ENCODE measurements around the gene PCSK5.

PCSK5 gene

DNA sequence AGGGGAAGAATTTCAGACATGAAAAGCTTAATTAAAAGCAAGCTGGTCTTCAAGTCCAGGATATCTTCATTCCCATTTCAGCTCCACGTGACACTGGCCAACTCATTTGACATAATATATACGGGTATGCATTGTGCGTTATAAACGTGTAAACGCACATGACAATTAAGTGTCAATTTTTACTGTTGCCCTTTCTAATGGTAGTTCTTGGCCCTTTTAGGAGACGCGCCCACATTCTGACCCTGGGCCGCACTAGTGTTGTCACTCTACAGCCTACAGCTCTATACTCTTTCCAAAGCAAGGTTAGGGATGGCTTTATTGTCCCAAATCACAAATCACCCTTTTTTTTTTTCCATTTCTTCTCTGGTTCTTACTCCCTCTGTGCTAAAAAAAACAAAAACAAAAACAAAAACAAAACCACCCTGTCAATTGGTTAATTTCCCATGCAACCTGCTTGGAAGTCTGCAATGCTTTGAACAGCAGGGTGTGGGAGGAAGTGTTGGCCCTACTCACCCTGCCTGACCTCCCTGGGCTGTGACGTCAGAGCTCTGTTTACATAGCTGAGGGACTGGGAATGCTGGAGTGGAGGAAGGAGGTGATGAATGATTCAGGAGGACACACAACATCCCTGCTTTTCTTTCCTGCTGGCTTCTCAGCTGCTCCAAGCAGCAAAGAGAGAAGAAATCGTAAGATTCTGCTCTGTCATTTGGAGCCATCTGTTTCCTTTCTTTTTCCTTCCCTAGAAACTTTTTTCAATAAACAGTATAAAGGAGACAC, 484.5 kb downstream of the PCSK5 start:
- no peak for DNase-seq (ENCODE audit: low read depth in 2 of 2, low spot score in 1 of 2)

DNA sequence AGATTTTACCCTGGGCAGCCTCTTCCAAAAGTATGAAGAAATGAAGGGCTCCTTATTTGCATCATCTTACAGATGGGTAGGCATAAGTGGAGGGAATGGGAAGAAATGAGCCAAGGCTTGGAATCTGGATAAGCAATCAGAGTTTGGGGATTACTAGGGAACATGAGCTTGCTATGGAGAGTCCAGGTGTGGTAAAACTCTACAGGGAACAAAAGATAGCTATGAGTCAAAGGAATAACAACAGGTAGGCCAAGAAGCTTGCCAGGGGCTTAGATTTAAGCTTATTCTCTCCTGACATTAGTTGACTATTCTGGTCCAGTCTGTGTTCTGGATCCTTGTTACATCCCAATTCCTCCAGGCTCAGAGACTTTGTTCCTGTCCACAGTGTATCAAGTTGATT, 487.3 kb downstream of the PCSK5 start:
- no peak for DNase-seq (ENCODE audit: low read depth in 2 of 2, low spot score in 1 of 2)

DNA sequence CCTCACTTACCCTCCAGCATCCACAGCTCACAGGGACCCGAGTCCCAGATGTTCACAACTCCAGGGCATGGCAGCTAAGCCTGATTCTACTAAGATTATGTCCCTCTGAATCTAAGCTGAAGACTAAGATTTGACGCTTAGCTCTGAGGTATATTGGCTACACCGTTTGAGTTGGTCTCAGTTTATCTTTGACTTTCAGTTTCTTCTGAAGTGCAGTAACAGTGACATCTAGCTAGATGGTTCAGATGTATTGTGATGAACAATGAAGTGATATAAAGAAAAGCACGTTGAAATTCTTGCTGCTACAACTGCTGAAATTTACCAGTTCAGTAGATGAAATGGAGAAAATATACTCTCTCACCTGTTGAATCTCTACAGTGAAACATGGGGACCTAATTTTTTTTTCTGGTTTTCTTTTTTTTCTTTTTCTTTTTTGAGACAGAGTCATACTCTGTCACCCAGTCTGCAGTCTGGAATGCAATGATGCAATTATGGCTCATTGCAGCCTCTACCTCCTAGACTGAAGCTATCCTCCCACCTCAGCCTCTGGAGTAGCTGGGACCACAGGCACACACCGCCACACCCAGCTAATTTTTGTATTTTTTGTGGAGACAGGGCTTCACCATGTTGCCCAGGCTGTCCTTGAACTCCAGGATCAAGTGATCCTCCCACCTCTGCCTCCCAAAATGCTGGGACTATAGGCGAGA, 488.0 kb downstream of the PCSK5 start:
- no peak for DNase-seq (ENCODE audit: low read depth in 2 of 2, low spot score in 1 of 2)

DNA sequence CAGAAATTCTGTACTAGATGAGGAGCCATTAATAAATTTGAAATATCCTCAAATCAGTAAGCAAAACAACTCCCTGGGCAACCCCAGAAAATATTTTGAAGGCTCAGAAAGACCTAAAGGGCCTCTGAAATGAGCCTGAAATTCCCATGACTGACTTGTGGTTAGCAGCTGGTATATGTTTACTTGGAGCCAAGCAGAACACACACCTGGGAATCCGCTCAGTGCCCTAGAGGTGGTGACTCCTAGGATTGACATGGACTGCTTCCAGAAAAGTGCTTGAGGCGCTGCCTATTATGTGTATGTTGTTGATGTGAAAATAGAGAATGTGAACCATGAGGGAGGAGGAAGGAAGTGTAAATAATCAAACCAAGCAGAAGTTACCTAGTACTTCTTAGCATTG, 489.0 kb downstream of the PCSK5 start:
- DNase-seq (ENCODE audit: low read depth in 2 of 2, low spot score in 1 of 2): no peak

DNA sequence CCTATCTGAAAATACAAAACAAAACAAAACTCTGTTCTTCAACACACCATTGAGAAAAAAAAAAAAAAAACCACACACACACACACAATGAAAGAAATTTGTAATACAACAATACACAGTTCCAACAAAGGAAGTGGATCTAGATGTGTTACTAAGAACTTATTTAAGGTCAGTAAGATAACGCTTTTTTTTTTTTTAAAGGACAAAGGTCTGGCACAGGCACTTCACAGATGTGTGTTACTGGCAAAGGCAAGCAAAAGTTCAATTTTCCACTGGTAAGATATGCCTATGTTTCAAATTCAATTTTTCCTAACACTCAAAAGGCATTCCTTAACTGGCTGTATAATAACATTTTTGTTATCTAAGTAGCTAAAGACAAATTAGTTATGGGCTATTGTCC, 500.2 kb downstream of the PCSK5 start:
- DNase-seq (ENCODE audit: low read depth in 2 of 2, low spot score in 1 of 2): no peak

DNA sequence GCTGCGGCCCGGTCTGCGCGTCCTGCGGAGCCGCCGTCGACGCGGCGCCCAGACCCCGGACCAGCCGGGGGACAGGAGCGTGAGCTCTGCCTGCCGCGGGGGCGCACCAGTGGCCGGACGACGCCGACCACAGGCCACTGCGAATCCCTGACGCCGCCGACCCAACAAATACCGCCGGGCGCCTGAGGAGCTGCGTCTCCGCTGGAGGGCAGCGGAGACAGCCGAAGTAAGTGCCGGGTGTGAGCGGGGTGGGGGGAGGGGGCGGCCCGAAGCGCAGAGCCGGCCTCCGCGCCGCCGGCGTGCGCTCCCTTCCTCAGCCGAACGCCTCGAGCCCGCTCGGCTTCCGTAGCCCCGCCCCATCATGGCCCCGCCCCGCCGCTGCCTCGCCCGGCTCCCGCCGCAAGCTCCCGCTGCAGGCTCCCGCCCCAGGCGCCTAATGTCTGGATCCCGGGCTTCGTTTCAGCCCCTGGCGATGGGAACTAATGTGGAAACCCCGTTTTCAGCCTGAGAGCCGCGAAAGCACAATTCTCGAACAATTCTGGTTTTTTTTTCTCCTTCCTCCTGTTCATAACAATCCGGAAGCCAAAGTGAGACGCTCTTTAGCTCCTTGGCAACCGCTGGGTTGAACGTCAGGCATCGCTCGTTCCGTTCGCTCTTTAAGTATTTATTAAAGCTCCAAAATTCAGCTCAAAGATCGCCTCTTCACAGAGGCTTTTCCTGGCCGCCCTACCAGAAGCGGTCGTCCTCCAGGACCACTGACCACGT, 503.9 kb downstream of the PCSK5 start, which contains the start of gene RFK:
RFK (minus strand) TSS at position 232 of the 765 bp plus-strand sequence. CDS start 255 bp downstream, outside the sequence.
- DNase-seq (ENCODE audit: low read depth in 2 of 2, low spot score in 1 of 2): peak; percentile 85 to 87

DNA sequence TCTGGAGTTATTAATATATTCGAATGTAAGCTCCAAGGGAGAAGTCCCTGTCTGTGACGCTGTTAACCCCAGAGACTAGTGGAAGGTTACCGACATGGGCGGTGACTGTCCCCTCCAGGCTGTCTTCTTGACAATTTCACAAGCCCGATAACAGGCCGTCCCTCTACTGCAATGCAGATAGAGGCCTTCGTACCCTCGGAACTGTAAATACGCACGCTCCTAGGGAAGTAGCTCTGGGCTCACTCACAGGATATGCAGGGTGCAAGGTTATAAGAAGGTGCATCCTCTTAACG, 504.4 kb downstream of the PCSK5 start:
- DNase-seq (ENCODE audit: low read depth in 2 of 2, low spot score in 1 of 2): peak in 1 of 2 donors; percentile 32

DNA sequence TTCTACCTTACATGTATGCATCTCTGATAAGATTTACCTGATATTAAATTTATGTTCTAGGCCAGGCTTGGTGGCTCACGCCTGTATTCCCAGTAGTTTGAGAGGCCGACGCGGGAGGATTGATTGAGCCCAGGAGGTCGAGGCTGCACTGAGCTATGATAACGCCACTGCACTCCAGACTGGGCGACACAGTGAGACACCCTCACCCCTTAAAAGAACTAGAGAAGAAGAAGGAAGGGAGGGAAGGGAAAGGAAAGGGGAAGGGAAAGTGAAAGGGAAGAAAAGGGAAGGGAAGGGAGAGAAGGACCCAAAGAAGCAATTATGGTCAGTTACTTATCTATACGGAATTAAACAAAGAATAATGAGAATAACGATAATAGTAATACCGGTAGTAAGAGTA, 504.9 kb downstream of the PCSK5 start:
- DNase-seq (ENCODE audit: low read depth in 2 of 2, low spot score in 1 of 2): no peak

DNA sequence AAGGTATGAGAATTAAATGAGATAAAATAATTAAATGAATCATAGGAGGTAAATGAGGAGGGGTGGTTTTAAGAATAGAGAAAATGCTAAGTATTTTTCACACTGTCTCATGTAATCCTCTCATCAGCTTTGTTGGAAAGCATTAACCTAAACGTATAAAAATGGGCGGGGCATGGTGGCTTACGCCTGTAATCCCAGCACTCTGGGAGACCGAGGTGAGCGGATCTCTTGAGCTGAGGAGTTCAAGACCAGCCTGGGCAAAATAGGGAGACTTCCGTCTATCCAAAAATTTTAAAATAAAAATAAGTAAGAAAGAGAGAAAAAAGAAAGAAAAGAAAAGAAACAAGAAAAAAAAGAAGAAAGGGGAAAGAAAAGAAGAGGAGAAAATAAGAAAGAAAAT, 505.7 kb downstream of the PCSK5 start:
- DNase-seq (ENCODE audit: low read depth in 2 of 2, low spot score in 1 of 2): no peak

DNA sequence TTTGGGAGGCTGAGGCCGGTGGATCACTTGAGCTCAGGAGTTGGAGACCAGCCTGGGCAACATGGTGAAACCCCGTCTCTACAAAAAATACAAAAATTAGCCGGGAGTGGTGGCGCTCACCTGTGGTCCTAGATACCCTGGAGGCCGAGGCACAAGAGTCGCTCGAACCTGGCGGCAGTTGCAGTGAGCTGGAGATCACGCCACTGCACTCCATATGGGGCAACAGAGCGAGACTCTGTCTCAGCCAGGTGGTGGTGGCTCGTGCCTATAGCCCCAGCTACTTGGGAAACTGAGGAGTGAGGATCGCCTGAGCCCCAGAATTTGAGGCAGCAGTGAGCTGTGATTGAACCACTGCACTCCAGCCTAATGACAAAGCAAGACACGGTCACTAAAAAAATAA, 506.1 kb downstream of the PCSK5 start:
- DNase-seq (ENCODE audit: low read depth in 2 of 2, low spot score in 1 of 2): no peak

DNA sequence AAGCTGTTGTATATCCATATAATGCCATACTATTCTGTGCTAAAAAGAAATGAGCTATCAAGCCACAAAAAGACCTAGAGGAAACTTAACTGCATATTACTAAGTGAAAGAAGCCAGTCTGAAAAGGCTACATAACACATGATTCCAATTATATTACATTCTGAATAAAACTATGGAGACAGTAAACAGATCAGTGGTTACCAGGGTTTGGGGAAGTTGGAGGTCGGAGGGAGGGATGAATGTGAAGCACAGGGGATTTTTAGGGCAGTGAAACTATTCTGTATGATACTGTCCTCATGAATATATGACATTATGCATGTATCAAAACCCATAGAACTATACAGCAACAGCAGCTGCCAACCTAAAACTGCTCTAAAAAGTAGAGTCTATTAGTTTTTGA, 509.4 kb downstream of the PCSK5 start:
- DNase-seq (ENCODE audit: low read depth in 2 of 2, low spot score in 1 of 2): no peak

DNA sequence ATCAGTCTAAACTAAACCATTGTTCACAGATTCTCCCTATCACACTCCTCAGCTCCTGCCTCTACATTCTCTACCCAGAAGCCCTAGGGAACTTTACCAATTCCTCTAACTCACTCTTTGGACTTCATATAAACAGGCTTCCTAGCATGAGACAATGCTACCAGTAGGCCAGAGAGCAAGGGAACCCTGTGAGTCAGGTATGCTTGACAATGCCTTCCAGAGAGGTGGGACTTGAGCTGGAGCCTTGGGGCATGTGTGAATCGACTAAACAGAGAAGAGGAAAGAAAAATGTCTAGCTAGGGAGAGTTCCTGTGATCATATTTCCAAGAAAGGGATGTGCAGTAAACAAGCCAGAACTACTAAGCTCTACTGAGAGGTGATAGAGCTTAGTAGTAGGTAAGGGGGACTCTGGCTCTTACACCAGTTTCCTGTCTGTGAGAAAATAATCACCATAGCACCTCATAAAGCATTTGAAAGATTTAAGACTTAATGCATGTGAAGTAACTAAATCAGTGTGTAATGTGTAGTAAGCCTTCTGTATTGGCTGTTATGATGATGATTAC, 510.1 kb downstream of the PCSK5 start:
- DNase-seq (ENCODE audit: low read depth in 2 of 2, low spot score in 1 of 2): no peak

DNA sequence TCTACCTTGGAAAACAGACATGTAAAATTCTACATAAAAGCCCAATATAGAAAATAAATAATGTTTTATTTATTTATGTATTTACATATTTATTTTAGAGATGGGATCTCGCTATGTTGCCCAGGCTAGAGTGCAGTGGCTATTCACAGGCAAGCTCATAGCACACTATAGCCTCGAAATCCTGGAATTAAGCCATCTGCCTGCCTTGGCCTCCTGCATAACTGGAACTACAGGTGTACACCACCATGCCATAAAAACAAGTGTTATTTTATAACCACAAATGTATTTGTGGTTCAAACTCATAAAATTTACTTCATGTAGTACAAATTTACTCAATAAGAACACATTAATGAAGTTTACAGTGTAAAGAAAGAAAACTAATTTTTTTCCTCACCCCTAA, 510.7 kb downstream of the PCSK5 start:
- no peak for DNase-seq (ENCODE audit: low read depth in 2 of 2, low spot score in 1 of 2)

DNA sequence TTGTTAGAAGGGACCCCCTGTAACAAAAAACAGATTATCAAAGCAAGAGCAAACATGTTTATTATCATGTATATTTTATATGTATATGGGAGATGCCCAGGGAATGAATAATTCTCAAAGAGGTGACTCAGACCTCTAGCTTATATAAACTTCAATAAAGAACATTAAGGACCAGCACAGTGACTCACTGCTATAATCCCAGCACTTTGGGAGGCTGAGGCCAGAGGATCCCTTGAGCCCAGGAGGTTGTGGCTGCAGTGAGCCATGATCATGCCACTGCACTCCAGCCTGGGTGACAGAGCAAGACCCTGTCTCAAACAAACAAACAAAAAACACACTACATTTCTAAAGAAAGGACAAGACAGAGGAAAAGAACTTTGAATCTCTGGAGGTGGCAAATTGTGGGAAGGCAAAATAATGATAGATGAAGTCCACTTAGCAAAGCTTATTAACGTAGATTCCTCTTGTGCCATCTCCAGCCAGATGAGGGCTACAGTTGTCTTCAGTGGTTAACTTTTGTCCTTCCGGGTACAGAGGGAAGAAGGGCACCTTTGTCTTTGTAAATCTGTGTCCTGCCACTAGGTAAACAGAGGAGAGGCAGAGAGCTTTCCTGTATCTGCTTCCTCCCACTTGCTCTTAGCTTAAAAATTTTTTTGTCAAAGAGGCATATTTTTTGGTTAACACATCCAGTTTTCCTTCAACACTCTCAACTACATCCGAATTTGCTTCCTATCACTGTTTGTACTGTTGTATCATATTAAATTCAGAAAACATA, 511.3 kb downstream of the PCSK5 start:
- DNase-seq (ENCODE audit: low read depth in 2 of 2, low spot score in 1 of 2): no peak

DNA sequence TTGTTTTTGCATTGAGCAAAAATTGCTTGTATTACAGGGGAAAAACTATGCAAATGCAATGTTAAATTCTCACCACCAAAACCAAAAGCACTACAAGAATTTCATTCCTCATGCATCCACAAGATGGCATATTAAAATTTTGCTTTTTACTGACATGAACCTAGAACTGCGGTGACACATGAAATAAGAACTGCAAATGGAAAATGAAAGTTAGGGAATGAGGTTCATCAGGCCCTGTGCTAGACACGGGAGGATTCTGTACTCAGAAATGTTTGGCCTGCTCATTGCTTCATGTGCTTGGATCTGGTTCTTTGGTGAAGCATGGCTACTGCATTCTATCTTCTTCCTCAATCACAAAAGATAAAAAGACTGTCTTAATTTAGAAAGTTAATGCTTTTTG, 512.9 kb downstream of the PCSK5 start:
- DNase-seq (ENCODE audit: low read depth in 2 of 2, low spot score in 1 of 2): no peak

DNA sequence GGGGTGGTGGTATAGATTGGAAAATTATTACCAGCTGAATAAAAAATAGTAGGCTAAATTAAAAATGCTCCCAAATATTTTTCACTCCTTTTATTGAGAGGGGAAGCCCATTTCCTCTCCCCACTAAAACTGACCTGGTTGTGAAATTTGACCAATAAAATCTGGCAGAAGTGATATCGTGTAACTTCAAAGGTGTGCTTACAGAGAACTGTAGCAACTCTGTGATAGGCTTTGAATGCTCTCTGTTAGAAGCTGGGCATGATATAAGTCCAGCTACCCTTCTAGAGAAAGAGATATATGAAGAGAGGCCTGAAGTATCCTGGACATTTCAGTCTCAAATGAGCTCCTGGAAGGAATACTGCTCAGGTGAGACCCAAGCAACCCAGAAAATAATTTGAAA, 513.9 kb downstream of the PCSK5 start:
- no peak for DNase-seq (ENCODE audit: low read depth in 2 of 2, low spot score in 1 of 2)

DNA sequence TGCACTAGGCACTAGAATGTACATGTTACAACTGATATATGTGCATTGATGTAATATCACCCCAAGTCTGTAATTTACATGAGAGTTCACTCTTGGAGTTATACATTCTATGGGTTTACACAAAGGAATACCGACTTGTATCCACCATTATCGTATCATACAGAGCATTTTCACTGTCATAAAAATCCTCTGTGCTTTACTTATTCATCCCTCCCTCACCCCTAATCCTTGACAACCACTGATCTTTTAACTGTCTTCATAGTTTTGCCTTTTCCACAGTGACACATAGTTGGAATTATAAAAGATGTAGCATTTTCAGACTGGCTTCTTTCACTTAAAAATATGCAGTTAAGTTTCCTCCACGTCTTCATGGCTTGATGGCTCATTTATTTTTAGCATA, 514.9 kb downstream of the PCSK5 start:
- DNase-seq (ENCODE audit: low read depth in 2 of 2, low spot score in 1 of 2): no peak

DNA sequence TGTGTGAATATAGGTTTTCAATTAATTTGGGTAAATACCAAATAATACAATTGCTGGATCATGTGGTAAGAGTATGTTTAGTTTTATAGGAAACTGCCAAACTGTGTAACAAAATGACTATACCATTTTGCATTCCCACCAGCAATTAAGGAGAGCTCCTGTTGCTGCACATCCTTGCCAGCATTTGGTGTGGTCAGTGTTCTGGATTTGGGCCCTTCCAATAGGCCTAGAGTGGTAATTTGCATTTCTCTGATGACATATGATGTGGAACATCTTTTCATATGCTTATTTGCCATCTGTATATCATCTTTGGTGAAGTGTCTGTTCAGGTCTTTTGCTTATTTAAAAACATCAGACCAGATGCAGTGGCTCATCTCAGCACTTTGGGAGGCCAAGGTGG, 515.4 kb downstream of the PCSK5 start:
- no peak for DNase-seq (ENCODE audit: low read depth in 2 of 2, low spot score in 1 of 2)
